Psoas muscle (tissue), 8 donors: ENCODE data around the gene IQSEC1. TPM values are rescaled to one million over a fixed set of nuclear protein-coding genes. Genes with fewer than 3 reads are reported as not detected.

Source experiments
- ATAC-seq, 4 donors: fragments of 200-7000 bp; cut with Tn5 transposase; one replicate each; pipeline ENCODE4 v1.9.1; 2020; ENCODE audit warnings: moderate library complexity in 3 of 4, mild to moderate bottlenecking in 2 of 4
- DNase-seq, 2 donors: peaks; one replicate each; pipeline ENCODE4 v3.0.0-alpha.2; 2020
- H3K27ac ChIP-seq: fragments of 200-600 bp; one replicate; pipeline ENCODE4 v1.8.0; 2022
- H3K27me3 ChIP-seq, 3 donors: fragments of 200-600 bp in 1 of 3; one replicate each; pipeline versions ENCODE4 v1.6.1 to v1.8.0; 2013 to 2022; ENCODE audit warnings: low read length in 2 of 3, mild to moderate bottlenecking in 2 of 3, moderate library complexity in 1 of 3; ENCODE audit not compliant: insufficient read depth in 3 of 3
- H3K36me3 ChIP-seq, 2 donors: fragments of 200-600 bp in 1 of 2; one replicate each; pipeline versions ENCODE4 v1.6.1 to v1.8.0; 2013 to 2022; ENCODE audit warnings: low read depth in 1 of 2, mild to moderate bottlenecking in 1 of 2, moderate library complexity in 1 of 2; ENCODE audit not compliant: insufficient read depth in 1 of 2
- H3K4me1 ChIP-seq: fragments of 200-600 bp; one replicate; pipeline ENCODE4 v1.8.0; 2022
- H3K4me3 ChIP-seq: fragments of 200-600 bp; one replicate; pipeline ENCODE4 v1.8.0; 2022; ENCODE audit warnings: mild to moderate bottlenecking
- H3K9me3 ChIP-seq: fragments of 200-600 bp; one replicate; pipeline ENCODE4 v1.8.0; 2022
- CTCF ChIP-seq: fragments of 200-600 bp; IDR thresholded peaks from one replicate; pipeline ENCODE4 v1.8.0; 2022; ENCODE audit warnings: antibody characterized with exemption
- WGBS, 3 donors: extraction: QIAGEN DNeasy Blood & Tissue Kit; methylation state at CpG; one replicate each; pipeline versions ENCODE4 v1.1.6 to v1.1.7; 2013; 5-methylcytosine and 5-hydroxymethylcytosine counted together
- intact Hi-C, 2 donors: fragments of 100-400 bp; cut with DNase I; formaldehyde crosslinking; loops; one replicate each; pipeline versions ENCODE4 v1.11.0 to v1.14.2; 2022
- polyA plus RNA-seq, 3 donors: library from polyadenylated mRNA; stranded (reverse); fragments of 200-250 nt; gene quantifications; one replicate each; pipeline ENCODE4 v1.2.3, GENCODE V29; 2013
- total RNA-seq, 4 donors: library from RNA; stranded (reverse); fragmentation: NEBNext Ultra II Directional in 2 of 4; extraction: Animal tissue kit (Norgen Biotek cat#: 25700) in 2 of 4; gene quantifications; one replicate each; pipeline versions ENCODE4 v1.2.1 to v1.2.4, GENCODE V29; 2021 to 2023
- donor health status: healthy with polysubstance abuse.
- donor health status: DM: no; HTN: no; CAD: no; lungs with moderate emphysema.
- donor health status: Bipolar disorder and iron deficiency.
- donor health status: healthy.
- donor health status: DM: yes; HTN: yes; CAD: no.
- donor health status: DM: no; HTN: no; CAD: no.
- donor health status: DM: no; HTN: no; CAD: no.
- donor health status: DM: yes; HTN: yes; CAD: no.

IQSEC1 gene
- total and polyA plus RNA-seq, 7 donors, result 8.6 to 45.4 (median 28.0) TPM

GRCh38 chr3:13077431-13078162 lies 4.4 kb upstream of the IQSEC1 start:
- Histone ChIP-seq H3K36me3 (no peaks in the 10 kb centered on the region), H3K4me1 (peaks cover 15% of the 10 kb centered on the region), H3K27me3 (peaks cover 0 to 27% (median 9%) of the 10 kb centered on the region in 3 donors), H3K4me3 (no peak overlapping the region), H3K9me3 (no peaks in the 10 kb centered on the region), H3K27ac (no peak overlapping the region)
- TF ChIP-seq CTCF, result no peak
- 17 to 27% (median 22%) methylated on average over 21 of the region's 21 CpGs for WGBS, 3 donors
- intact Hi-C loops, result no loop called here
- DNase-seq (peak; percentile 71 to 87), ATAC-seq (peak; percentile 56 to 90 (median 83))

- H3K27ac ChIP-seq, result no peak overlapping the region
- no peaks in the 10 kb centered on the region for H3K9me3 ChIP-seq
- no peak for TF ChIP-seq CTCF
- H3K4me3 ChIP-seq, result no peak overlapping the region
- WGBS, 3 donors, result 68 to 70% (median 69%) methylated on average over 9 of the region's 9 CpGs
- intact Hi-C loops, result no loop called here
- DNase-seq, result no peak
- H3K36me3 ChIP-seq, result no peaks in the 10 kb centered on the region
- ATAC-seq, result no peak
- H3K27me3 ChIP-seq, result peaks cover 0 to 27% (median 9%) of the 10 kb centered on the region in 3 donors
- H3K4me1 ChIP-seq, result peaks cover 15% of the 10 kb centered on the region
Observed at GRCh38 chr3:13075986-13076654, 2.9 kb upstream of the IQSEC1 start.

GRCh38 chr3:13075318-13075717 lies 2.1 kb upstream of the IQSEC1 start:
- 91 to 94% (median 93%) methylated on average over 7 of the region's 7 CpGs for WGBS, 3 donors

GRCh38 chr3:13074006-13074375 lies 762 bp upstream of the IQSEC1 start:
- WGBS, 3 donors, result 69 to 81% (median 80%) methylated on average over 13 of the region's 13 CpGs
- DNase-seq (peak in 1 of 2 donors; percentile 48), ATAC-seq (no peak)
- no peak overlapping the region for H3K4me3 ChIP-seq
- intact Hi-C loops, result no loop called here
- no peaks in the 10 kb centered on the region for H3K36me3 ChIP-seq
- H3K27ac ChIP-seq, result no peak overlapping the region
- TF ChIP-seq CTCF, result no peak
- no peaks in the 10 kb centered on the region for H3K9me3 ChIP-seq
- peaks cover 0 to 27% (median 9%) of the 10 kb centered on the region in 3 donors for H3K27me3 ChIP-seq
- peaks cover 15% of the 10 kb centered on the region for H3K4me1 ChIP-seq

More at GRCh38 chr3:13075318-13075717, 2.1 kb upstream of the IQSEC1 start:
- no peak overlapping the region for H3K27ac ChIP-seq
- no peak overlapping the region for H3K4me3 ChIP-seq
- no peak for TF ChIP-seq CTCF
- intact Hi-C loops, result no loop called here
- peaks cover 0 to 27% (median 9%) of the 10 kb centered on the region in 3 donors for H3K27me3 ChIP-seq
- H3K36me3 ChIP-seq, result no peaks in the 10 kb centered on the region
- H3K9me3 ChIP-seq, result no peaks in the 10 kb centered on the region
- ATAC-seq (no peak), DNase-seq (no peak)
- H3K4me1 ChIP-seq, result peaks cover 15% of the 10 kb centered on the region
